ENCODE measurements around the gene NDUFV2. TPM values are rescaled to one million over a fixed set of nuclear protein-coding genes. Genes with fewer than 3 reads are reported as not detected.

NDUFV2 gene
- total RNA-seq, 1 experiment from 2014 or later, result 194 TPM

- RAD21 ChIA-PET (ENCODE audit: low non-redundant PET in 1 of 2, low total read pairs in 2 of 2, uncharacterized antibody in 2 of 2, unreplicated experiment in 2 of 2), result no interaction called here
- no peak for DNase-seq (ENCODE audit: low read depth, low spot score)
- intact Hi-C loops (cut with micrococcal nuclease), result no loop called here
- POLR2A ChIA-PET, result no interaction called here
- no TSS peak for BruUV-seq (replicated peaks)
- CTCF ChIA-PET, result no interaction called here
- Histone ChIP-seq H3K4me1 (ENCODE audit: control insufficient read depth in 1 of 2, insufficient read depth in 2 of 2, low read length in 2 of 2) (peaks cover 0 to 8% of the 10 kb centered on the region in 2 experiments; a peak in 1 of 4 replicates), H4K20me1 (ENCODE audit: insufficient read depth) (no peaks in the 10 kb centered on the region), H3K9me3 (ENCODE audit: control insufficient read depth in 1 of 2, insufficient read depth in 1 of 2, low read depth in 1 of 2, low read length in 2 of 2) (no peaks in the 10 kb centered on the region), H3K4me3 (replicated peaks in 1 of 2; ENCODE audit: low read depth in 1 of 2, low read length in 2 of 2) (no peak overlapping the region), H3K36me3 (ENCODE audit: control insufficient read depth in 1 of 2, insufficient read depth in 2 of 2, low read length in 2 of 2) (no peaks in the 10 kb centered on the region), H3K4me2 (ENCODE audit: low read length) (no peak overlapping the region), H3K27ac (ENCODE audit: low read depth, low read length) (no peak overlapping the region), H3K27me3 (ENCODE audit: insufficient read depth, low read length) (no peaks in the 10 kb centered on the region), H3K9me2 (ENCODE audit: insufficient read depth) (no peaks in the 10 kb centered on the region), H2AFZ (ENCODE audit: low read depth, low read length, poor library complexity, severe bottlenecking) (peak overlapping the region; percentile 31), H3K79me2 (ENCODE audit: insufficient read depth, low read length) (no peaks in the 10 kb centered on the region), H3K9ac (ENCODE audit: low read length) (no peak overlapping the region)
- no peak for ATAC-seq
- TF ChIP-seq POLR2AphosphoS5 (IDR thresholded peaks at IDR 0.05; ENCODE audit: low read depth, low read length) (no peak), SRF (IDR thresholded peaks at IDR 0.05; ENCODE audit: low read depth) (no peak), FOSL1 (IDR thresholded peaks at IDR 0.05; ENCODE audit: low read depth) (no peak)
- TF ChIP-seq, protein P1, sequence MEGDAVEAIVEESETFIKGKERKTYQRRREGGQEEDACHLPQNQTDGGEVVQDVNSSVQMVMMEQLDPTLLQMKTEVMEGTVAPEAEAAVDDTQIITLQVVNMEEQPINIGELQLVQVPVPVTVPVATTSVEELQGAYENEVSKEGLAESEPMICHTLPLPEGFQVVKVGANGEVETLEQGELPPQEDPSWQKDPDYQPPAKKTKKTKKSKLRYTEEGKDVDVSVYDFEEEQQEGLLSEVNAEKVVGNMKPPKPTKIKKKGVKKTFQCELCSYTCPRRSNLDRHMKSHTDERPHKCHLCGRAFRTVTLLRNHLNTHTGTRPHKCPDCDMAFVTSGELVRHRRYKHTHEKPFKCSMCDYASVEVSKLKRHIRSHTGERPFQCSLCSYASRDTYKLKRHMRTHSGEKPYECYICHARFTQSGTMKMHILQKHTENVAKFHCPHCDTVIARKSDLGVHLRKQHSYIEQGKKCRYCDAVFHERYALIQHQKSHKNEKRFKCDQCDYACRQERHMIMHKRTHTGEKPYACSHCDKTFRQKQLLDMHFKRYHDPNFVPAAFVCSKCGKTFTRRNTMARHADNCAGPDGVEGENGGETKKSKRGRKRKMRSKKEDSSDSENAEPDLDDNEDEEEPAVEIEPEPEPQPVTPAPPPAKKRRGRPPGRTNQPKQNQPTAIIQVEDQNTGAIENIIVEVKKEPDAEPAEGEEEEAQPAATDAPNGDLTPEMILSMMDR (IDR thresholded peaks at IDR 0.05 in 2 of 3, conservative IDR thresholded peaks at IDR 0.05 in 1 of 3; ENCODE audit: borderline replicate concordance in 1 of 3, insufficient read depth in 1 of 3, low read depth in 2 of 3, low read length in 2 of 3), result no peak
These were observed 7.0 kb upstream of the NDUFV2 start for GRCh38 chr18:9095297-9096006.

- DNase-seq (ENCODE audit: low read depth, low spot score) (no peak), ATAC-seq (no peak)
- H3K4me1 ChIP-seq (ENCODE audit: control insufficient read depth in 1 of 2, insufficient read depth in 2 of 2, low read length in 2 of 2), result peaks cover 0 to 8% of the 10 kb centered on the region in 2 experiments; a peak in 1 of 4 replicates
- no peaks in the 10 kb centered on the region for H3K9me2 ChIP-seq (ENCODE audit: insufficient read depth)
- no peaks in the 10 kb centered on the region for H3K79me2 ChIP-seq (ENCODE audit: insufficient read depth, low read length)
- intact Hi-C loops (cut with micrococcal nuclease), result no loop called here
- ChIA-PET RAD21 (ENCODE audit: low non-redundant PET in 1 of 2, low total read pairs in 2 of 2, uncharacterized antibody in 2 of 2, unreplicated experiment in 2 of 2) (no interaction called here), POLR2A (no interaction called here), CTCF (no interaction called here)
- H2AFZ ChIP-seq (ENCODE audit: low read depth, low read length, poor library complexity, severe bottlenecking), result no peak overlapping the region
- H3K9me3 ChIP-seq (ENCODE audit: control insufficient read depth in 1 of 2, insufficient read depth in 1 of 2, low read depth in 1 of 2, low read length in 2 of 2), result no peaks in the 10 kb centered on the region
- H3K36me3 ChIP-seq (ENCODE audit: control insufficient read depth in 1 of 2, insufficient read depth in 2 of 2, low read length in 2 of 2), result no peaks in the 10 kb centered on the region
- no peak overlapping the region for H3K4me2 ChIP-seq (ENCODE audit: low read length)
- H4K20me1 ChIP-seq (ENCODE audit: insufficient read depth), result no peaks in the 10 kb centered on the region
- BruUV-seq (replicated peaks), result no TSS peak
- H3K27ac ChIP-seq (ENCODE audit: low read depth, low read length), result no peak overlapping the region
- H3K9ac ChIP-seq (ENCODE audit: low read length), result no peak overlapping the region
- no peaks in the 10 kb centered on the region for H3K27me3 ChIP-seq (ENCODE audit: insufficient read depth, low read length)
- no peak overlapping the region for H3K4me3 ChIP-seq (replicated peaks in 1 of 2; ENCODE audit: low read depth in 1 of 2, low read length in 2 of 2)
- TF ChIP-seq POLR2AphosphoS5 (IDR thresholded peaks at IDR 0.05; ENCODE audit: low read depth, low read length), result no peak
- TF ChIP-seq SIN3A (IDR thresholded peaks at IDR 0.05; ENCODE audit: low read depth), result no peak
- TF ChIP-seq ZNF274 (IDR thresholded peaks at IDR 0.05; ENCODE audit: low read depth, low read length), result no peak
- TF ChIP-seq, protein P1 (IDR thresholded peaks at IDR 0.05 in 2 of 3, conservative IDR thresholded peaks at IDR 0.05 in 1 of 3; ENCODE audit: borderline replicate concordance in 1 of 3, insufficient read depth in 1 of 3, low read depth in 2 of 3, low read length in 2 of 3), result no peak
- TF ChIP-seq YY1 (IDR thresholded peaks at IDR 0.05; ENCODE audit: extremely low read depth, insufficient replicate concordance, low read depth, low read length), result no peak
- no peak for TF ChIP-seq RAD21 (IDR thresholded peaks at IDR 0.05; ENCODE audit: low read depth)
- TF ChIP-seq, protein P2, sequence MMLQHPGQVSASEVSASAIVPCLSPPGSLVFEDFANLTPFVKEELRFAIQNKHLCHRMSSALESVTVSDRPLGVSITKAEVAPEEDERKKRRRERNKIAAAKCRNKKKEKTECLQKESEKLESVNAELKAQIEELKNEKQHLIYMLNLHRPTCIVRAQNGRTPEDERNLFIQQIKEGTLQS (IDR thresholded peaks at IDR 0.05), result no peak
- no peak for TF ChIP-seq EZH2phosphoT487 (IDR thresholded peaks at IDR 0.05; ENCODE audit: borderline replicate concordance)
- no peak for TF ChIP-seq EGR1 (IDR thresholded peaks at IDR 0.05; ENCODE audit: low read depth)
- no peak for TF ChIP-seq FOSL1 (IDR thresholded peaks at IDR 0.05; ENCODE audit: low read depth)
These were observed 6.5 kb upstream of the NDUFV2 start for GRCh38 chr18:9096007-9096371.
